Mammary epithelial cell (primary cell): ENCODE measurements around the gene RTBDN.

Experiments used
- EZH2 ChIP-seq: IDR thresholded peaks from 2 replicates; pipeline ENCODE4 v1.6.1; 2012; ENCODE audit warnings: low read length, inconsistent platforms, borderline replicate concordance
- TF ChIP-seq, protein P1 (sequence below), 2 donors: IDR thresholded peaks in 1 of 2; conservative IDR thresholded peaks in 1 of 2; 2 replicates each; pipeline ENCODE4 v1.5.1; 2011 to 2012; ENCODE audit warnings: inconsistent platforms in 2 of 2, low read length in 2 of 2, mild to moderate bottlenecking in 2 of 2, control low read depth in 1 of 2, low read depth in 1 of 2; ENCODE audit not compliant: insufficient read depth in 1 of 2; ENCODE audit errors: extremely low read depth in 1 of 2

DNA sequence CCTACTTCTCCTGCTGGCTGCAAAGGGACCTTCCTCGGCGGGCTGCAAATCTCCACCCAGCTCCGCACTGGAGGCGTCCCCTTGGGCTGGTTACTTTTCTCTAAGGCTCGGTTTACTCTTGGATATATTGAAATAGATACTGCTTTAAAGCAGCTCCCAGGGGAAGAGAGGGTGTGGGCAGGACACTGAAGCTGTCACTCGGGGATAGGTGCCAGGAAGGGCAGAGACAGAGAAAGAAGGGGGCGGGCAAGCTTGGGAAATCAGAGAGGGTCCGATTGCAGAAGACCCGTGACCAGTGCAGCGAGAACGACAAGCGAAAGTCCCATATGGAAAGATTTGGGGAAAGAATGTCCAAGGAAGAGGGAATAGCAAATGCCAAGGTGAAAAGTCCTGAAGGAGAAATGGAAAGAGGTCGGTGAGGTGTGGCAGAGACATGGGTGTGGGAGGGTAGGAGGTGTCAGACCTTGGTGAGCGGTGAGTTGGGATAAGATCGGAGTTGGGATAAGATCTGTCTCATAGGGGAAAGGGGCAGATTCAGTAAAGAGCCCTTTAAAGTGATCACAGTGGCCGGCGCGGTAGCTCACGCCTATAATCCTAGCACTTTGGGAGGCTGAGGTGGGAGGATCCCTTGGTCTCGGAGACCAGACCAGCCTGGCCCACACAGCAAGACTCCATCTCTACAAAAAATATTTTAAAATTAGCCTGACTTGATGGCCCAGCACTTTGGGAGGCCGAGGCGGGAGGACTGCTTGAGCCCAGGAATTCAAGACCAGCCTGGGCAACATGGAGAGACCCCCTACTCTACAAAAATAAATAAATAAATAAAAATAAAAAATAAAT lies 31.9 kb downstream of the RTBDN start:
- no peak for TF ChIP-seq EZH2
- TF ChIP-seq, protein P1, sequence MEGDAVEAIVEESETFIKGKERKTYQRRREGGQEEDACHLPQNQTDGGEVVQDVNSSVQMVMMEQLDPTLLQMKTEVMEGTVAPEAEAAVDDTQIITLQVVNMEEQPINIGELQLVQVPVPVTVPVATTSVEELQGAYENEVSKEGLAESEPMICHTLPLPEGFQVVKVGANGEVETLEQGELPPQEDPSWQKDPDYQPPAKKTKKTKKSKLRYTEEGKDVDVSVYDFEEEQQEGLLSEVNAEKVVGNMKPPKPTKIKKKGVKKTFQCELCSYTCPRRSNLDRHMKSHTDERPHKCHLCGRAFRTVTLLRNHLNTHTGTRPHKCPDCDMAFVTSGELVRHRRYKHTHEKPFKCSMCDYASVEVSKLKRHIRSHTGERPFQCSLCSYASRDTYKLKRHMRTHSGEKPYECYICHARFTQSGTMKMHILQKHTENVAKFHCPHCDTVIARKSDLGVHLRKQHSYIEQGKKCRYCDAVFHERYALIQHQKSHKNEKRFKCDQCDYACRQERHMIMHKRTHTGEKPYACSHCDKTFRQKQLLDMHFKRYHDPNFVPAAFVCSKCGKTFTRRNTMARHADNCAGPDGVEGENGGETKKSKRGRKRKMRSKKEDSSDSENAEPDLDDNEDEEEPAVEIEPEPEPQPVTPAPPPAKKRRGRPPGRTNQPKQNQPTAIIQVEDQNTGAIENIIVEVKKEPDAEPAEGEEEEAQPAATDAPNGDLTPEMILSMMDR (conservative IDR thresholded peaks at IDR 0.05 in 1 of 2, IDR thresholded peaks at IDR 0.05 in 1 of 2; ENCODE audit: extremely low read depth in 1 of 2, insufficient read depth in 1 of 2, low read depth in 1 of 2, low read length in 2 of 2) = no peak
